GM12892 (cell line): ENCODE data around the gene PTBP2.

ENCODE experiments used
- DNase-seq: peaks from one replicate; pipeline ENCODE4 v3.0.0; 2011; ENCODE audit not compliant: insufficient read length
- FAIRE-seq: peaks from 2 replicates; lab custom pipeline; 2011; peaks lifted over from hg19 to GRCh38; lab: Jason Lieb, UNC
- POLR2A ChIP-seq: IDR thresholded peaks from 2 replicates; pipeline ENCODE4 v1.6.1; 2011; ENCODE audit warnings: low read depth, low read length, control low read depth
- POLR2AphosphoS5 ChIP-seq: IDR thresholded peaks from 2 replicates; pipeline ENCODE4 v1.6.1; 2011; ENCODE audit warnings: low read depth, low read length, control low read depth
- TAF1 ChIP-seq: IDR thresholded peaks from 2 replicates; pipeline ENCODE4 v1.6.1; 2011; ENCODE audit warnings: low read depth, mild to moderate bottlenecking, control low read depth, low read length, borderline replicate concordance

Gene PTBP2

DNA sequence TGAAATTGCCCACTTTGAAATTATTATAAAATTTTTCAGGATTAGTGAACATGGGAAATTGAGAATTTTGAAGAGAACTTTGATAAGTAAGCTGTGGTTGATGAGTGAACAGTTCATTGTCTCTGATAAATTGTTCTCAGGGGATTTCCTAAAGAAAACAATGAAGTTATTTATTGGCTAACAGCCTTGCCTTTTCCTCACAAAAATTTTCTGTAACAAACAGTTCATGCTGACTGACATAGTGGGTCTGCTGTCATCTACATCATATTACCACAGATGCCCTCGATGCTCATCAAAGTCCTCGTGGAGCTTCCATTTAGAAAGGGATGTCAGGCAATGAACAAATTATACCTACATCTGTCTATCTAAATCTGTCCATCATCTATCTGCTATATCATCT, 113.4 kb downstream of the PTBP2 start:
- no peak for TF ChIP-seq POLR2AphosphoS5
- TF ChIP-seq POLR2A = no peak
- no peak for TF ChIP-seq TAF1
- DNase-seq = no peak
- no peak for FAIRE-seq

GRCh38 chr1:96837057-96837780, 115.6 kb downstream of the PTBP2 start:
- FAIRE-seq (no peak), DNase-seq (no peak)
- TF ChIP-seq TAF1 (no peak), POLR2A (no peak), POLR2AphosphoS5 (no peak)

DNA sequence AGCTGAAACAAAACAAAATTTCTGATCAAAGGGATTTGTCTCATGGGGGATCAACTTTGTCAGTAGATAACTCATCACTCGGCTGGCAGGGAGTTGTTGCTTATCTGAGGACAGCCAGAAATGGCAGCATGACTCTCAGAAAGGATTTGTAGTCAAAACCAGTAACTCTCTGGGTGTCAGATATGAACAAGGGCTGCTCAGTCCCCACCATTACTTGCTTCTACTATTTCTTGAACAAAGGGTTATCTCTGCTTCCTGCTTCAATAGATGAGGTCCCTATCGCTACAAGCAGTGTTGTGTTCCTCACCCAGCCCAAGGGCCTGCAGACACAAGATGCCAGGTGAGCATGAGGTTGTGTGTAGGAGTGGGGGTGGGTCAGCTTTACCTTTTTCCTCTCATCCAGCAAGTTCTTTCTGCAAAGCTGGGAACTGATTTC, 116.2 kb downstream of the PTBP2 start:
- TF ChIP-seq POLR2A = no peak
- TF ChIP-seq TAF1 = no peak
- no peak for TF ChIP-seq POLR2AphosphoS5
- no peak for DNase-seq
- FAIRE-seq = no peak

GRCh38 chr1:96840396-96840795, 118.8 kb downstream of the PTBP2 start:
- TF ChIP-seq TAF1 (no peak), POLR2AphosphoS5 (no peak), POLR2A (no peak)
- DNase-seq (no peak), FAIRE-seq (no peak)

- DNase-seq (no peak), FAIRE-seq (no peak)
Measured at GRCh38 chr1:96842215-96842614, 120.6 kb downstream of the PTBP2 start.

GRCh38 chr1:96843196-96843595, 121.6 kb downstream of the PTBP2 start:
- TF ChIP-seq TAF1 (no peak), POLR2A (no peak), POLR2AphosphoS5 (no peak)
- DNase-seq = no peak
- no peak for FAIRE-seq

More at GRCh38 chr1:96842215-96842614, 120.6 kb downstream of the PTBP2 start:
- TF ChIP-seq TAF1 = no peak
- no peak for TF ChIP-seq POLR2A
- no peak for TF ChIP-seq POLR2AphosphoS5

- TF ChIP-seq TAF1 (no peak), POLR2AphosphoS5 (no peak), POLR2A (no peak)
- FAIRE-seq (no peak), DNase-seq (no peak)
Measured at GRCh38 chr1:96843601-96844000, 122.0 kb downstream of the PTBP2 start.

DNA sequence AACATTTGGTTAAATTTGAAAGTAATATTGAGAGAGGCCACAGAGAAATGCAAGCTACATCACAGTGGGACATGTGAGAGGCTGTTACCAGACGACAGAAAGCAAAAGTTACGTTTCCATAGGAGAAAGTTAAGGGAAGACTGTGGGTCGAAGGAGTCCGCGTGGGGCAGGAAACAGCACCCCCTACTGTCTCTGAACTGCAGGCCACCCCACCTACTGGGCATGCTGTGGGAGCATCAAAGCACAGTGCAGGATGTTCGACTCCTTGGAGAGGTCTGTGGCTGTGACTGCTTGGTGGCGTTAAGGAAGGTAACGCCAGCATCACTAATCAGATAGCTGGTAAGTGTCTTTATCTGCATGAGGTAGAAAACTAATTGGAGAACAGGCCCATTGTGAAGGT, 123.9 kb downstream of the PTBP2 start:
- peak; percentile 21 for FAIRE-seq
- DNase-seq = peak; percentile 11
- no peak for TF ChIP-seq POLR2AphosphoS5
- TF ChIP-seq POLR2A = no peak
- TF ChIP-seq TAF1 = no peak

DNA sequence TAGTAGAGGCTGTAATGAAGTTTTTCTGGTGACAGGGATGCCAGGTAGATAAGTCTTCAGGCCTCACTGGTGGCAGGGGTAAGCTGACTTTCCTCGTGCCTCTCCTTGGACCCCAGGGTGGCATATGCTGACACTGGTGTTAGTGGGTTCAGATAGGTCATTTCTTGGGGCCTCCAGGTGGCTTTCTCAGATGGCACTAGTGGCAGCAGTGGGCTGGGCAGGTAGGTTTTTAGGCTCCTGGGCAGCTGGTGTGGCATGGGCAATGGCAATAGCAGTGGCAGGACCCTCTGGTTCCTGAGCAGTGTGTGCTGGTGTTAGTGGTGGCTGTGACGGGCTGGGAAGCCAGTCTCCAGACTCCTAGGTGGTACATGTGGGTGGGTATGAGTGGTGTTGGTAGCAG, 140.3 kb downstream of the PTBP2 start:
- DNase-seq (no peak), FAIRE-seq (no peak)
- TF ChIP-seq POLR2A (no peak), POLR2AphosphoS5 (no peak), TAF1 (no peak)

- TF ChIP-seq TAF1 = no peak
- no peak for TF ChIP-seq POLR2AphosphoS5
- TF ChIP-seq POLR2A = no peak
- FAIRE-seq = no peak
- no peak for DNase-seq
Measured at GRCh38 chr1:96863449-96863848, 141.9 kb downstream of the PTBP2 start.
